ENCODE measurements around the gene PALLD.
A peak's percentile ranks its signal among the peaks of the same experiment; 100 is the strongest.

PALLD gene

DNA sequence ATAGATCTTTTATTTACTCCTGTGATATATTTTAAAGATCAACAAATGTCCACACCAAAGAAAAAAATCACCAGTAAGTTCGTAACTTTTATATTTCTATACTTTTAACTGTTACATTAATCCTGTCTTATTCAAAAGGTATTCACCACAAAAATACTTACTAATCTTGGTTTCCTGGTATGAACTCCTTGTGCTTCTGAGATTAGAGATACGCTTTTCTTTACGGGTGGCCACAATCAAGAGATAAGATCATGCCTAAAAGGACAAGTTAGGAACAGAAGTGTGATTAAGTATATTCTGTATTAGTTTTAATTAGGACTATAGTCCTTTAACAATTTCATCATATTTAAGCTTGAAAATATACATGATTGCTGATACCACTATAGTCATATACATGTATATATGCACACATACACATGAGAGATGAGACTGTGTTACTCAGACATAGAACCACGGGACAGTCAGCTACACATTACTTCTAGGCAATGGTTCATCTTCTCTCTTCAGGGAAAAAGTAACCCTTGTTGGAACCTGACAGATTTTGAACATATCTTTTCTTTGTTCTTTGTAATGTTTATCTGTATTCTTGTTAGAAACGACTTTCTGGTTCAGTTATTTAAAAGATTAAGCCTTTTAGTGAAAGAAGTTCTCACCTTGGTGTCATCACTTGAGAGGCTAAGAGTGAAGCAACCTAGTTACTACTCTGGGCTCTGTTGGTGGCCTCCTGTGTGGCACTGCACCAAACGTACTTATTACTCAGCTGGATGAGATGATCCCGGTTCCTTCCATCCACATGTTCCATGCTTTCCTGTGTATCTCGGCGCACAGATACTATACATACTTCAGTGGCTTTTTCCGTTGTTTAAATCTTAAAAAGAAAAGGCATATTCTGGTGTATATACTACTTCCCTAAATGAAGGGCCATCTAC, 367.1 kb downstream of the PALLD start:
- no peak for DNase-seq

- DNase-seq, result no peak
These were observed 368.1 kb downstream of the PALLD start for GRCh38 chr4:168864821-168865541.

GRCh38 chr4:168865854-168866253, 369.0 kb downstream of the PALLD start:
- no peak for DNase-seq

GRCh38 chr4:168866635-168867034, 369.8 kb downstream of the PALLD start:
- DNase-seq, result no peak

DNA sequence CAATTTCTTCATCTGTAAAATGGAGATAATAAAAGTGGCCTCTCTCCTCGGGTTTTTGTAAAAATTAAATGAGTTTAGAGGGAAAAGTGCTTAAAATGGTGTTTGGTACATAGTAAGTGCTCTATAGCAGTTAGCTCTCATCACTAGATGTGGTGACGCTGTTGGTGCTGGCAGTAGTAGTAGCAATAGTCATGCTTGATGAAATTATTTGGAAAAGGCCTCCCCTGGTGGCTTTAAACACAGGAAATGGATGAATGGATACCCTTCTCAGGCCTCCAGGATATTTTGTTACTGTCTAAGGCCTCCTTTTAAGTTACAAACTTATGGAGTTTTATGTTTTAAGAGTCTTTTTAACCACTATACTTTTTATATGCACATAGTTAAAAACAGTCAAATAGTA, 370.3 kb downstream of the PALLD start:
- no peak for DNase-seq

- DNase-seq, result no peak
These were observed 371.4 kb downstream of the PALLD start for GRCh38 chr4:168868044-168868781.

- no peak for DNase-seq
These were observed 371.9 kb downstream of the PALLD start for GRCh38 chr4:168868802-168869201.

- DNase-seq, result no peak
These were observed 373.2 kb downstream of the PALLD start for GRCh38 chr4:168870004-168870403.

- no peak for DNase-seq
These were observed 374.8 kb downstream of the PALLD start for GRCh38 chr4:168871632-168872031.

- no peak for DNase-seq
These were observed 377.2 kb downstream of the PALLD start for GRCh38 chr4:168874083-168874482.

- no peak for DNase-seq
These were observed 379.3 kb downstream of the PALLD start for GRCh38 chr4:168876106-168876505.

- DNase-seq, result peak in 4 of 6 experiments; percentile 1 to 6 (median 3)
These were observed 380.9 kb downstream of the PALLD start for GRCh38 chr4:168877511-168878491.

DNA sequence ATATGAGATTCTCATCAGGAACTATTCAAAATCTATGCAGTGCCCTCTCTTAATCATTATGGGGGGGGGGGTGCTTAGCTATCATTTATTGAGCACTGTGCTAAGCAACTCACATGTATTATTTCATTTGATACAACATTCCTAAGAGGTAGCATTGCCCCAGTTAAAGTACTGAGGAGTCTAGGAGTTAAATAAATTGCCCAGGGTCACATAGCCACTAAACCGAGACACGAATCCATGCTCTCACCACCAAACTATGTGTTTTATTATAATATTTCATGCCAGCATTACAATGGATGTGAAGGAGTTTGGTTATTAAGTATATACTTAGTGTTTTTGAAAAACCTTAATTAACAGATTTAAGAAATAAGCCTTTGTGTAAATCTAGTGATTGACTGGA, 381.8 kb downstream of the PALLD start:
- no peak for DNase-seq

DNA sequence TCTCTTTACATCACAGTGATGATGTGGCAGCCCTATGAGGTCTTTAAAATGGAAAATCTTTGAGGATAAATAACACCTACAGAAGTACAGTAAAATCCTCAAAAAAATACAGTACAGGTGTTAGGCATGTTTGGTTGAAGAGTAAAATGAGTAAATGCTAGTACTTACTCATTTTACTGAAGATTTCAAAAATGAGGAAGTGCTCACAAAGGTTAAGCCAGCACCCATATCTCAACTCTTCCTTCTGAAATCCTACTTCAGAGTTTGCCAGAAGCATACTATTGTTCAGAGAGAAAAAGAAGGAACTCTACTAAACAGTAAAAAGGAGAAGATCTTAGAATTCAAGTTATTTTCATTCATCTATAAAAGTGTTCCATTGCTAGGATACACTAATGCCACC, 382.3 kb downstream of the PALLD start:
- no peak for DNase-seq

GRCh38 chr4:168880072-168880675, 383.3 kb downstream of the PALLD start:
- no peak for DNase-seq

DNA sequence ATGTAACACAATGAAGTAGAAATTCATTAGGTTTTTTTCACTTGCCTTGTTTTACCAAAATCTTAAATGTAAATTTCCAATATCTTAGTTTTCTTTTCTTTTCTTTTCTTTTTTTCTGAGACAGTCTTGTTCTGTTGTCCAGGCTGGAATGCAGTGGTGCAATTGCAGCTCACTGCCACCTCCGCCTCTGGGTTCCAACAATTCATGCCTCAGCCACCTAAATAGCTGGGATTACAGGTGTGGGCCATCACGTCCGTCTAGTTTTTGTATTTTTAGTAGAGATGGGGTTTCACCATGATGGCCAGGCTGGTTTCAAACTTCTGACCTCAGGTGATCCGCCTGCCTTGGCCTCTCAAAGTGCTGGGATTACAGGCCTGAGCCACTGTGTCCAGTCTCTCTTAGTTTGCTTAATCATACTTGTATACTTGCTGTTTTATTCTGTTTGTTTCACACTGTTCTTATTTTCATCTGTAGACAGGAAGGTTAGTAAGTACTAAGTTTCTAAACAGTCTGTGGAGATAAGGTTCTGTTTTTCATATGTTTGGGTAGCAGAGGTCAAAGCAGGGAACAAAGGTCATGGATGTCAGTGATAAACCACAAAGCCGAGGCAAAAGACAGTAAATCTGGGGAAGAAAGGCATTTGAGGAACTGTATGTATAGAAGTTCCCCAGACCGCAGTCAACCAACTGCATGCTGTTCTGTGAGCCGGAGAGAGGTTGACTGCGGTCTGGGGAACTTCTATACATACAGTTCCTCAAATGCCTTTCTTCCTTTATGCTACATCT, 384.2 kb downstream of the PALLD start:
- DNase-seq, result no peak

DNA sequence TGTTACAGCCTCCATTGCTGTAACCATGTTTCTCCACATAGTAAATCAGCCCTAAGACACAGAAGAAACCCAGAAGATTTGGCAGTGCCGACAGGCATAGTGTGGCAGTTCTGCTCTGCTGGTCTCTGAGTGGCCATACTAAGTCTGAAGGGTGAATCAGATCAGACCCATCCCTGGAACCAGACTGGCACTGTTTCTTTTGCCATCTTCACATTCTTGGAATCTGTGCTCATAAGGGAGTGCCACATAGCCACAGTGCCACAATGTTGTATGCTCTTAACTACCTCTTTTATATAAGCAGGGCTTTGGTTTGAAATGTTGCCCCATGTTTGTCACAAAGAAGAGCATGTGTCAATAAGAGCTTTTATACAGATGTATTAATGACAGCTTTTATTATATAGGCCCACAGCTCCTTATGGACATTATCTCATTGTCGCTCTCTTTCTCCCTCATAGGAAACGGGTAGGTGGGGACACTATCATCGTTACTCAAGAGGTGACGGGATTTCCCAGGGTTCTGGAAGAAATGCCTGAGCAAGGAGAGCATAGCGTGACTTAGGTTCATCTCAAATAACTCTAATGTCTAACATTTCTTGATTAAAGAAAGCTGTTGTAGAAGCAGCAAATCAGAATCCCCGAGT, 385.0 kb downstream of the PALLD start:
- no peak for DNase-seq

GRCh38 chr4:168882650-168883233, 385.9 kb downstream of the PALLD start:
- no peak for DNase-seq

GRCh38 chr4:168883513-168883912, 386.7 kb downstream of the PALLD start:
- DNase-seq, result no peak

Measured in stimulated activated naive CD4-positive, alpha-beta T cell (primary cell).